HCT116 (cell line): ENCODE measurements around the gene SEC14L6. TPM values are rescaled to one million over a fixed set of nuclear protein-coding genes. Genes with fewer than 3 reads are reported as not detected.

ENCODE experiments used
- ATAC-seq: fragments of 200-7000 bp; cut with Tn5 transposase; 2 replicates; pipeline ENCODE4 v1.9.1; 2020; ENCODE audit warnings: mild to moderate bottlenecking, moderate library complexity
- BruUV-seq: library from RNA; stranded (reverse); fragments of 400-500 nt; replicated peaks from 2 replicates; lab custom pipeline; 2021; lab: Mats Ljungman, UMichigan
- CTCF ChIA-PET: fragments of 300-600 bp; sonication (Branson Sonifier 250); formaldehyde crosslinking; loops from one replicate; lab custom pipeline; 2021; ENCODE audit warnings: antibody characterized with exemption; lab: Charles Lee
- POLR2A ChIA-PET: fragments of 300-600, 350-600 bp; sonication (Branson Sonifier 250); formaldehyde crosslinking; loops from one replicate; lab custom pipeline; 2021; ENCODE audit warnings: antibody characterized with exemption; lab: Charles Lee
- RAD21 ChIA-PET, 2 experiments: fragments of 300-600 bp; sonication (Branson Sonifier 250); formaldehyde crosslinking; loops; one replicate each; lab custom pipeline; 2023; ENCODE audit warnings: low total read pairs in 2 of 2; ENCODE audit not compliant: uncharacterized antibody in 2 of 2, unreplicated experiment in 2 of 2, low non-redundant PET in 1 of 2; lab: Charles Lee
- DNase-seq: peaks from one replicate; pipeline ENCODE4 v3.0.0-alpha.2; 2010; ENCODE audit warnings: low read depth, low spot score
- H2AFZ ChIP-seq: fragments of 200-600 bp; shearing (Covaris generic), sonication (generic); 2 replicates; pipeline ENCODE4 v1.6.1; 2017; ENCODE audit warnings: low read depth, mixed run types, mixed read lengths, antibody characterized with exemption, low read length; ENCODE audit not compliant: poor library complexity, severe bottlenecking
- H3K27ac ChIP-seq: 2 replicates; pipeline ENCODE4 v1.5.1; 2012; ENCODE audit warnings: low read depth, low read length
- H3K27me3 ChIP-seq: fragments of 200-600 bp; sonication (generic); 2 replicates; pipeline ENCODE4 v1.6.1; 2016; ENCODE audit warnings: mixed run types, low read length, mixed read lengths; ENCODE audit not compliant: insufficient read depth
- H3K36me3 ChIP-seq, 2 experiments: fragments of 200-500 bp in 1 of 2; fragments of 200-600 bp in 1 of 2; sonication (Bioruptor generic) in 1 of 2; sonication (generic) in 1 of 2; 2 replicates each; pipeline versions ENCODE4 v1.5.1 to v1.6.1; 2014 to 2016; ENCODE audit warnings: low read length in 2 of 2, inconsistent platforms in 1 of 2, mixed read lengths in 1 of 2, mixed run types in 1 of 2; ENCODE audit not compliant: insufficient read depth in 2 of 2, control insufficient read depth in 1 of 2
- H3K4me1 ChIP-seq, 2 experiments: fragments of 200-600 bp in 1 of 2; sonication (generic) in 1 of 2; 2 replicates each; pipeline versions ENCODE4 v1.5.1 to v1.6.1; 2012 to 2017; ENCODE audit warnings: low read length in 2 of 2, inconsistent platforms in 1 of 2, mild to moderate bottlenecking in 1 of 2, mixed read lengths in 1 of 2, mixed run types in 1 of 2, moderate library complexity in 1 of 2; ENCODE audit not compliant: insufficient read depth in 2 of 2, control insufficient read depth in 1 of 2
- H3K4me2 ChIP-seq: fragments of 200-600 bp; sonication (generic); 2 replicates; pipeline ENCODE4 v1.6.1; 2017; ENCODE audit warnings: mixed run types, low read length, mixed read lengths
- H3K4me3 ChIP-seq, 2 experiments: fragments of 200-600 bp in 1 of 2; sonication (generic) in 1 of 2; replicated peaks in 1 of 2; 2 replicates each; pipeline ENCODE4 v1.5.1; 2011 to 2016; ENCODE audit warnings: low read length in 2 of 2, control low read depth in 1 of 2, low read depth in 1 of 2, mild to moderate bottlenecking in 1 of 2, mixed read lengths in 1 of 2, mixed run types in 1 of 2
- H3K79me2 ChIP-seq: fragments of 200-600 bp; sonication (generic); 2 replicates; pipeline ENCODE4 v1.6.1; 2017; ENCODE audit warnings: mild to moderate bottlenecking, mixed run types, low read length, moderate library complexity, mixed read lengths; ENCODE audit not compliant: insufficient read depth
- H3K9ac ChIP-seq: fragments of 200-600 bp; sonication (generic); 2 replicates; pipeline ENCODE4 v1.6.1; 2016; ENCODE audit warnings: low read length, mixed read lengths
- H3K9me2 ChIP-seq: fragments of 200-600 bp; sonication (generic), shearing (Covaris generic); 2 replicates; pipeline ENCODE4 v1.6.1; 2017; ENCODE audit warnings: mixed run types, mild to moderate bottlenecking, moderate library complexity; ENCODE audit not compliant: insufficient read depth
- H3K9me3 ChIP-seq, 2 experiments: fragments of 200-500 bp in 1 of 2; fragments of 200-600 bp in 1 of 2; sonication (Bioruptor generic) in 1 of 2; sonication (generic) in 1 of 2; 2 replicates each; pipeline ENCODE4 v1.6.1; 2014 to 2017; ENCODE audit warnings: low read length in 2 of 2, mixed read lengths in 2 of 2, inconsistent platforms in 1 of 2, low read depth in 1 of 2, mild to moderate bottlenecking in 1 of 2, mixed run types in 1 of 2, moderate library complexity in 1 of 2; ENCODE audit not compliant: control insufficient read depth in 1 of 2, insufficient read depth in 1 of 2
- H4K20me1 ChIP-seq: fragments of 200-600 bp; sonication (generic), shearing (Covaris generic); 2 replicates; pipeline ENCODE4 v1.6.1; 2017; ENCODE audit warnings: mixed run types, mild to moderate bottlenecking, moderate library complexity; ENCODE audit not compliant: insufficient read depth
- EGR1 ChIP-seq: IDR thresholded peaks from 2 replicates; pipeline ENCODE4 v1.6.1; 2012; ENCODE audit warnings: low read depth
- FOSL1 ChIP-seq: IDR thresholded peaks from 2 replicates; pipeline ENCODE4 v1.6.1; 2012; ENCODE audit warnings: low read depth
- RAD21 ChIP-seq: IDR thresholded peaks from 2 replicates; pipeline ENCODE4 v1.6.1; 2012; ENCODE audit warnings: low read depth, mild to moderate bottlenecking
- REST ChIP-seq: IDR thresholded peaks from 2 replicates; pipeline ENCODE4 v1.6.1; 2012; ENCODE audit warnings: low read depth
- SIN3A ChIP-seq: IDR thresholded peaks from 2 replicates; pipeline ENCODE4 v1.6.1; 2012; ENCODE audit warnings: low read depth
- YY1 ChIP-seq: IDR thresholded peaks from 2 replicates; pipeline ENCODE4 v1.6.1; 2011; ENCODE audit warnings: low read length, low read depth, moderate library complexity, mild to moderate bottlenecking; ENCODE audit not compliant: insufficient replicate concordance; ENCODE audit errors: extremely low read depth
- ZFX ChIP-seq: fragments of 450-650 bp; IDR thresholded peaks from 2 replicates; pipeline ENCODE4 v1.6.1; 2017
- intact Hi-C: fragments of 100-400 bp; cut with micrococcal nuclease; formaldehyde crosslinking; loops from 2 replicates; pipeline ENCODE4 v1.10.0; 2022
- total RNA-seq: library from RNA; stranded (reverse); gene quantifications from one replicate; pipeline ENCODE4 v1.2.1, GENCODE V29; 2021; ENCODE audit not compliant: unreplicated experiment

Gene SEC14L6
- total RNA-seq, 1 experiment from 2014 or later = not detected

DNA sequence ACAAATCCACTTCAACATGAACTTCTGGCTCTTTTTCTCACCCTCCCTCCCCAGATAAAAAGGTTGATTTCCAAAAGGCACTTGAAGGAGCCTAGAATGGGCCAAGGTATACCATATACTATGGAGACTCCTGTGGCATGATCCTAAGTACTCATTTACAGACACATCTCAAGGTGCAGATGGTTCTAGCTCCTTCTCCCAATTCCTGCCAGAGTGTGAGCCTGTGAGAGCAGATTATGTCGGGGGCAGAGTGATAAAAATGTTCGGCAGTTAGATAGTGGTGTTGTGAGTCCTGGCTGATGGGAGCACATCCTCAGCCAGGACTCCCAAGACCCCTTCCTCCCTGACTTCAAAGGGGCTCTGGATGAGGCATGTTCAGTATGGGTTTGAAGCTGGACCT, 66.6 kb downstream of the SEC14L6 start:
- no peaks in the 10 kb centered on the region for H3K9me3 ChIP-seq
- no peak for DNase-seq
- intact Hi-C loops = no loop called here
- H3K9me2 ChIP-seq = no peaks in the 10 kb centered on the region
- ChIA-PET POLR2A (no interaction called here), RAD21 (no interaction called here), CTCF (no interaction called here)
- no peaks in the 10 kb centered on the region for H3K79me2 ChIP-seq
- H3K27me3 ChIP-seq = no peaks in the 10 kb centered on the region
- no peaks in the 10 kb centered on the region for H4K20me1 ChIP-seq
- H3K27ac ChIP-seq = no peak overlapping the region
- no peak for ATAC-seq
- TF ChIP-seq EGR1 = no peak
- TF ChIP-seq SIN3A = no peak
- TF ChIP-seq YY1 = no peak
- no peak for TF ChIP-seq ZFX
- TF ChIP-seq FOSL1 = no peak
- no peak for TF ChIP-seq RAD21
- no peak for TF ChIP-seq REST
- no peak overlapping the region for H2AFZ ChIP-seq
- no peaks in the 10 kb centered on the region for H3K4me1 ChIP-seq
- H3K4me2 ChIP-seq = no peak overlapping the region
- no peaks in the 10 kb centered on the region for H3K36me3 ChIP-seq
- no peak overlapping the region for H3K4me3 ChIP-seq
- H3K9ac ChIP-seq = no peak overlapping the region
- BruUV-seq = no TSS peak
